Measurements from ENCODE around the gene MMP14. TPM values are rescaled to one million over a fixed set of nuclear protein-coding genes. Genes with fewer than 3 reads are reported as not detected.

Gene MMP14
- total RNA-seq (122 and 160 TPM in 2 replicates), polyA plus RNA-seq (17.1 and 21.4 TPM in 2 replicates)

GRCh38 chr14:22836301-22837113 lies at the start of gene MMP14:
MMP14 (plus strand) TSS chr14:22836585; CDS start chr14:22836818, 233 bp downstream.
- H3K27ac ChIP-seq = peak within 1 kb of the TSS; percentile 98
- H3K4me2 ChIP-seq = peak within 1 kb of the TSS; percentile 88
- 1% methylated on average over 41 of the region's 46 CpGs for WGBS (ENCODE audit: low lambda C conversion rate, missing lambda C conversion rate)
- no peaks in the 10 kb centered on the region for H3K9me2 ChIP-seq (replicated peaks; ENCODE audit: insufficient read depth)
- DNase-seq (ENCODE audit: low spot score) = peak; percentile 87
- H3K79me2 ChIP-seq = peaks cover 56% of the 10 kb centered on the region
- peaks cover 15% of the 10 kb centered on the region for H3K4me1 ChIP-seq (ENCODE audit: insufficient read depth)
- H3K36me3 ChIP-seq (replicated peaks; ENCODE audit: insufficient read depth, low read depth) = no peaks in the 10 kb centered on the region
- peaks cover 17% of the 10 kb centered on the region for H4K20me1 ChIP-seq (ENCODE audit: insufficient read depth, poor library complexity, severe bottlenecking)
- TF ChIP-seq EZH2 (IDR thresholded peaks at IDR 0.05; ENCODE audit: borderline replicate concordance) (no peak), CTCF (IDR thresholded peaks at IDR 0.05; ENCODE audit: poor library complexity) (peak; percentile 68), EZH2phosphoT487 (IDR thresholded peaks at IDR 0.05; ENCODE audit: low read depth, severe bottlenecking, unreplicated experiment) (no peak)
- no peaks in the 10 kb centered on the region for H3K9me3 ChIP-seq (ENCODE audit: low read depth)
- peak within 1 kb of the TSS; percentile 49 for H2AFZ ChIP-seq
- peak within 1 kb of the TSS; percentile 89 for H3K4me3 ChIP-seq
- H3K27me3 ChIP-seq = no peaks in the 10 kb centered on the region

GRCh38 chr14:22786685-22787084 lies 49.7 kb upstream of the MMP14 start:
- Histone ChIP-seq H3K27me3 (no peaks in the 10 kb centered on the region), H3K36me3 (replicated peaks; ENCODE audit: insufficient read depth, low read depth) (no peaks in the 10 kb centered on the region), H3K4me2 (no peak overlapping the region), H3K4me3 (no peak overlapping the region), H2AFZ (no peak overlapping the region), H3K9me3 (ENCODE audit: low read depth) (no peaks in the 10 kb centered on the region), H3K4me1 (ENCODE audit: insufficient read depth) (peaks cover 9% of the 10 kb centered on the region), H3K27ac (no peak overlapping the region), H3K9me2 (replicated peaks; ENCODE audit: insufficient read depth) (no peaks in the 10 kb centered on the region), H3K79me2 (peaks cover 25% of the 10 kb centered on the region), H4K20me1 (ENCODE audit: insufficient read depth, poor library complexity, severe bottlenecking) (no peaks in the 10 kb centered on the region)
- DNase-seq (ENCODE audit: low spot score) = no peak
- 100% methylated on average over 4 of the region's 4 CpGs for WGBS (ENCODE audit: low lambda C conversion rate, missing lambda C conversion rate)
- no peak for TF ChIP-seq CTCF (IDR thresholded peaks at IDR 0.05; ENCODE audit: poor library complexity)
- TF ChIP-seq EZH2 (IDR thresholded peaks at IDR 0.05; ENCODE audit: borderline replicate concordance) = no peak
- no peak for TF ChIP-seq EZH2phosphoT487 (IDR thresholded peaks at IDR 0.05; ENCODE audit: low read depth, severe bottlenecking, unreplicated experiment)

DNA sequence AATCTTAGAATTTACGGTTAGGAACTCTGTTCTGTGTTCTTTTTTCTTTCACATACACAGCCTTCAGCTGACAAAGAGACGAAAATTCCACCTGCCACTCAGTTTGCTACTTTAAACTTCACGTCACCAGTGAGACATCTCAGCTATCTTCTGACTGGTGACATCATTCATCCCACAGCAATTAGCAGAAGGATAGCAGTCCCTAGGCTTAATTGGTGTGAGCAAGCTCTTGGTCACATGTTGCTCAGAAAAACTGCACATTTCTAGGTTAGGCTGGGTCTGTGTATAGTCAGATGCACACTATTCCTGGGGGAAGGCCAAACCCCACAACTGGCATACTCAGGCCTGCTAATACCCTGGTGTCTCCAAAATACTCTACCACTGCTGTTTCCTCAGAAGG lies 45.1 kb upstream of the MMP14 start:
- WGBS (ENCODE audit: low lambda C conversion rate, missing lambda C conversion rate) = 22% methylated on average over 3 of the region's 3 CpGs
- peak overlapping the region; percentile 73 for H3K27ac ChIP-seq
- no peaks in the 10 kb centered on the region for H3K9me2 ChIP-seq (replicated peaks; ENCODE audit: insufficient read depth)
- H3K27me3 ChIP-seq = no peaks in the 10 kb centered on the region
- peak; percentile 73 for DNase-seq (ENCODE audit: low spot score)
- no peaks in the 10 kb centered on the region for H4K20me1 ChIP-seq (ENCODE audit: insufficient read depth, poor library complexity, severe bottlenecking)
- H3K4me3 ChIP-seq = no peak overlapping the region
- peaks cover 32% of the 10 kb centered on the region for H3K79me2 ChIP-seq
- peaks cover 10% of the 10 kb centered on the region for H3K4me1 ChIP-seq (ENCODE audit: insufficient read depth)
- H2AFZ ChIP-seq = no peak overlapping the region
- no peaks in the 10 kb centered on the region for H3K36me3 ChIP-seq (replicated peaks; ENCODE audit: insufficient read depth, low read depth)
- H3K9me3 ChIP-seq (ENCODE audit: low read depth) = no peaks in the 10 kb centered on the region
- TF ChIP-seq CTCF (IDR thresholded peaks at IDR 0.05; ENCODE audit: poor library complexity) (no peak), EZH2phosphoT487 (IDR thresholded peaks at IDR 0.05; ENCODE audit: low read depth, severe bottlenecking, unreplicated experiment) (no peak), EZH2 (IDR thresholded peaks at IDR 0.05; ENCODE audit: borderline replicate concordance) (no peak)
- no peak overlapping the region for H3K4me2 ChIP-seq

Measured in hepatocyte (in vitro differentiated cells).